CD4-positive, alpha-beta T cell treated with Interleukin-6 for 4 hours (primary cell): ENCODE results near the gene ARSK.

Experiments
- DNase-seq: peaks from one replicate; pipeline ENCODE4 v3.0.0-alpha.2; 2020; ENCODE audit warnings: mixed read lengths

Gene ARSK

DNA sequence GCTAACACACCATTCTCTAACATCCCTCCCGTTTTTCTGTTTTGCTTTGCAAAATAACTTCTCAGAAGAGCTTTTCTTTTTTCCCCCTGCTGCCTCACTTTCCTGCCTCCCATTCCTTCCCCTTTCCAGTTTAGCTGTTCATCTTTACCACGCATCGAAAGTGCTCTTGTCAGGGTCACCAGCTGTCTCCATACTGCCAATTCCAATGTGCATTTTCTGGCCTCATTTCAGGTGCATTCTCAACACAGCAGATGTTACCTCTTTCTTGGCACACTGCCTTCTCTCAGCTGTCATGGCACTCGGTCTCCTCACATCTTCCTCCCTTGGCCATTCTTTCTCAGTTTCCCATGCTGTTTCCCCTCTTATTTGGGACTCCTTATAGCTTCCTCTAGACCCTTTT is 9.5 kb downstream of the ARSK start:
- no peak for DNase-seq

DNA sequence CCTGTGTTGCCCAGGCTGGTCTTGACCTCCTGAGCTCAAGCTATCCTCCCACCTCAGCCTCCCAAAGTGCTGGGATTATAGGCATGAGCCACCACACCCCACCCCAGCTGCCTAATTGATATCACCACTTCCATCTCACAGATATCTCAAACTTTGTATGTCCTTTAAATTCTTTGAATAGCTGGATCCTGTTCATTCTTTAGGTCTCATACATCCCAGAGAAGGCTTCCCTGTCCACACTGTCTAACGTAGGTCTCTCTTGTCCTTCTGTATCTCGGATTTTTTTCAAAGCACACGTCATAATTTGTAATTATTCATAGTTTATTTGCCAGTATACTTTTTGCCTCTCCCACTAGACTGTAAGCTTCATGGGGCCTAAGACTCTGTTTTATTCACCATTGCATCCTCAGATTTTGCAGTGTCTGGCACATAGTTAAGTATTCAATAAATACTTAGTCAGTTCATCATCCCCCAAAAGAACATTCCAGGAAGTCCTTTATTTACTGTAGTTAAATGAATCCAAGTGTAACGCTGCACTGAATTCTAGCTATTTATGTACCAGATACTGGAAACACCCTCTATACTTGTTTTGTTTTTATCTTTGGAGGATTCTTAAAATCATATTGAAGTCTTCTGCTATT is 10.5 kb downstream of the ARSK start:
- no peak for DNase-seq

DNA sequence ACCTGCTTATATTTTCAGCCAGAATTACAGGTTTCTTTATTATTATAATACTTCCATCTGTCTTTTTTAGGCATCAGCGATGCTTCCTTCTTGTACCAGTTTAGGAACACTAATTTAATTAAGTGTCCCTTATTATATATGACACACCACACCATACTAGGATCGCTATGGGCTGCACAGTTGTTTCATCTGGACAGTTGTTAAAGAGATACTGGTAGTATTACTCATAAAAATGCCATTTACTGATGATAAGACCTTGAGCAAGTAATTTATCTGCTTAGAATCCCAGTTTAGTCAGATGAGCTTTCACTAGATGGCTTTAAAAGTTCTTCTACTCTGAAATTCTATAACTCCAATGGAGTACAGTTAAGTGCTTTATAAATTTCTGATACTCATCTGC is 17.1 kb downstream of the ARSK start:
- DNase-seq, result no peak

DNA sequence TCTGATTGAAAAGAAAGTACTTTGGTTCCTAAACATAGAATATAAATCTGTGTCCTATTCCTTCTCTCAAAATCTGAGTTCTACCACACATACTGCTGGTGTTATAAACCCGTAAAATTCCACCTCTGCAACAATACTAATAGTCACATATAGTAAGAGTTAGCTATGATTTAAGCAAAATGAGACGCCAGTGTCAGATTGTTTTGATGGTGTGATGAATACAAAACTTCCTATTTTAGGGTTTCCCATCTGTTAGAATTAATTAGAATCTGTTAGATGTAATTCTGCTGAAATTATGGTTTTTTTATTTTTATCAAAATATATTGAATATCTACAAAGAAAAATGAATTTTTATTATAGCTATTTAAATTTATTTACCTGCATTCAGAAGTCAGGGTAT is 26.7 kb downstream of the ARSK start:
- DNase-seq, result no peak

DNA sequence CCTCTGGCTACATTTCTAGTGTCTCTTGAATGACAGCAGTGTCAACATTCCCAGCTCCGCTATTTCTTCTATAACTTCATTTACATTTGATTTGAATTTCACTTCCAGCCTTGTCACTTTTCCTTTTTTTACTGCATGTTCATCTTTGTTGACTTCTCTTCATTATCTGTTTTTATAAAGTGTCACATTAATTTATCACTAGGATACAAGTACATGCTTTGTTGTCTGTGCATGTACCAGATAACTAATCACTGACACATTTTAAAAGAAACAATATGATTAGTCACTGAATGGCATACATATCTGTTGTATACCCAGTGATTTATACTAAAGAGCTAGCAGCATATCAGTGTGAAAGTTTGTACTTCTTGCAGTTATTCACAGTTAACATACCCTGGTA is 29.1 kb downstream of the ARSK start:
- DNase-seq, result no peak

DNA sequence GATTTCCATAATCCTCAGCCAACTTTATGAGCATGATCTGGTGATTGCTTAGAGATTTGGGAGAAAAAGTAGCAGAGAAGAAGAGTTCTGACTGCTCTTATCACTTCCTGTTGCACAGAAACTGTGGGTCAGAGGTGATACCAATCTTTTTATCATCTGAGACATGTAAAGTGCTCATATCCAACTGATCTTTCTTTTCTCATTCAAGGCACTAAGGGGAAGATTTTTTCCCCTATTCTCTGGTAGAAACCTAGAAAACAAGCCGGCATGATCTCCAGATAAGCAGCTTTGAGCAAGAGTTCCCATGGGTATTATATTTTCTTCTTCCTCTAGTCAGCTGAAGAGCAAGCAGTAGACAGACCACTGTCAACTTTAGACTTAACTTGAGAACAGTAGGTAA is 36.0 kb downstream of the ARSK start:
- no peak for DNase-seq

DNA sequence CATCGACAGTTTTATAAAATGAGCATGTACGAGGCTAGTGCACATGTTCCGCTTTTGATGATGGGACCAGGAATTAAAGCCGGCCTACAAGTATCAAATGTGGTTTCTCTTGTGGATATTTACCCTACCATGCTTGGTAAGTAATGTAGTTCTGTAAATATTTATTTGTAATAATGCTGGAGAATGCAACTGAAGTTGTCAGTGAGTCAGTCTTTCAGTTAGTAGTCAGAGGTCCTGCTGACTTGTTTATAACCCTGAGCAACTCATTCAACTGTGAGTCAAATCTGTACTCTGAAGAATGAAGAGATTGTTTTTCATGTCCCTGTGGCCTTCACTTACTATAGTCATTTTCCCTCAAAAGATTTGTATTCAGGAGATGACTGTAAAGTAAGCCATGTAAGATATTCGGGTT is 36.6 kb downstream of the ARSK start:
- no peak for DNase-seq

DNA sequence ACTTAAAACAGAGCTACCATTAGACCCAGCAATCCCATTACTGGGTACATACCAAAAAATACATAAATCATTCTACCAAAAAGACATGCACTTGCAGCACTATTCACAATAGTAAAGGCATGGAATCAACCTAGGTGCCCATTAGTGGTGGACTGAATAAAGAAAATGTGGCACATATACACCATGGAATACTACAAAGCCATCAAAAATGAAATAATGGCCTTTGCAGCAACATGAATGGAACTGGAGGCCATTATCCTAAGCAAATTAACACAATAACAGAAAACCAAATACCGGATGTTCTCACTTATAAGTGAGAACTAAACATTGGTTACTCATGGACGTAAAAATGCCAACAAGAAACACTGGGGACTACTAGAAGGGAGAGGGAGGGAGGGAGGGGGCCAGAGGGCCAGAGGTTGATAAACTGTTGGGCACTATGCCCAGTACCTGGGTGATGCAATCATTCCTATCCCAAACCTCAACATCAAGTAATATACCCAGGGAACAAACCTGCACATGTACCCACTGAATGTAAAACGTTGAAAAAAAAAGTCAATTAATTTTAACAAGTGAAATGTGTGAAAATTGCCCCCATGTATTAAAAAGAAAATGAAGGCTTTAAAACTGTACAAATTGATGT is 40.5 kb downstream of the ARSK start:
- DNase-seq, result no peak

DNA sequence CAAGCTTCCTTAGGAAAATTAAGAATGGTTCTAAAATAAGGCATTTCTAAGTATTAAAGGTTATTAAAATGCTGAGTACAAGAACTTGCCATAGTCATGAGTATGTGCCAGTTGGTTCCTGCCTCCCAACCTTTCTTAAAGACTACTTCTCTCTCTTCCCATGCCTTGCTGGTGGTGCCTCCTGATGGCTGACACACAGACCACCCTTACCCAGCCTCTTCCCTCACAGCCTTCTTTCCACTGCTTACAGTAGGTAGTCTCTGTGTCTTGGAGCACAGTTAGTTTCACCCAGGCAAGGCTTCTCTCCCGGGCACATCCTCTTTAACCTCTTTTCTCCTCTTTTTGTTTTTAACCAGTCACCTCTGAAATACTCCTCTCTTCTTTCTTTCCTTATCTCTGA is 44.4 kb downstream of the ARSK start:
- no peak for DNase-seq

DNA sequence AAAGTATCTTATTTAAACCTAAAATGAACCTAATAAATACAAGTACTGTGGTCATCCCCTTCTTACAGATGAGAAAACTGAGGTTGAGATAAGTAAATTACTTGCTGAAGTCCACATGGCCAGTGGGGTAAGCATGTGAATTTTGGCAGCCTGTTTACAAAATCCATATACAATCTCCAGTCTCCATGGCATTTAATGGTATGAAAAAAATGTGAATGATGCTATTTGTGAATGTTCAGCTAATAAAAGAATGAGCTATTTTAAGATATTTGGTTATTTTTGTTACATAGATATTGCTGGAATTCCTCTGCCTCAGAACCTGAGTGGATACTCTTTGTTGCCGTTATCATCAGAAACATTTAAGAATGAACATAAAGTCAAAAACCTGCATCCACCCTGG is 45.7 kb downstream of the ARSK start:
- DNase-seq, result no peak

DNA sequence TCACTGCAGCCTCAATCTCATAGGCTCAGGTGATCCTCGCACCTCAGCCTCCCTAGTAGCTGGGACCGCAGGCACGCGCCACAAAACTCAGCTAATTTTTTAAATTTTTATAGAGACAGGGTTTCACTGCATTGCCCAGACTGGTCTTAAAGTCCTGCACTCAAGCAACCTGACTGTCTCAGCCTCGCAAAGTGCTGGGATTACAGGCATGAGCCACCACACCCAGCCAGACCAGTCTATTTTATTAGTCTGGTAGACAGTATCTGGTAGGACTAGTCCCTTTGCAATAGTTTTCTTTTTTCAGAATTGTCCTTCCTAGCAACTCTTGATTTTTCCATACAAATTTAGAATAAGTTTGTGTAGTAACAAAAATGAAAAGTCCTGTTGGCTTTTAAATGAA is 50.9 kb downstream of the ARSK start:
- no peak for DNase-seq

DNA sequence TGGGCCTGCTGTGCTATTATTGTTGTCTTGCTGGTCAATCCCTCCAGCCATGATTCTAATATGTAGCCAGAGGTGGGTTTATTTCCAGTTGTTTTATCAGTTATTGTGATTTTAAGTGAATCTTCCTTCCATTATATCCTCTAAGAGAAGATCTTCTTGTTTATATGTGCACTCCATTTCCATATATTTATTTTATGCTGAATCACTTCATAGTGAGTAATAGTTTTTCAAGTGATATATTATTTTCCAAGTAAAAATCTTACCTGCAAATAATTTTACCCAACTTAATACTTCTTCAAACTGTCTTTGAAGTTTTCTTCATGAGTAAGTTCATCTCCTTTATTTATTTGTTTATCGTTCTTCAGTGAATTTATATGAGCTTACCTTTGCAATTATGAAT is 51.5 kb downstream of the ARSK start:
- no peak for DNase-seq

DNA sequence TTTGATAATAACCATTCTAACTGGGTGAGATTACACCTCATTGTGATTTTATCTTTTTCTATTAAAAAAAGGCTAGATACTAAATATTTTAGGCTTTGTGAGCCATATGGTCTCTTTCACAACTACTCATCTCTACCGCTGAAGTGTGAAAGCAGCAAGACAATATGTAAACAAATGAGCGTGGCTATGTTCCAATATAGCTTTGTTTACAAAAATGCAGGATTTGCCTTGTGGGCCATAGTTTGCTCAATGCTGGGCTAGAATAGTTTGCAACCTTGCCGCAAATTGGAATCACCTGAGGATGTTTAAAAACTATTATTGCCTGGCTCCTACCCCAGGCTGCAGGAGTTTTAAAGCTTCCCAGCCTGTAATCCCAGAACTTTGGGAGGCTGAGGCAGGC is 54.8 kb downstream of the ARSK start:
- DNase-seq, result no peak

DNA sequence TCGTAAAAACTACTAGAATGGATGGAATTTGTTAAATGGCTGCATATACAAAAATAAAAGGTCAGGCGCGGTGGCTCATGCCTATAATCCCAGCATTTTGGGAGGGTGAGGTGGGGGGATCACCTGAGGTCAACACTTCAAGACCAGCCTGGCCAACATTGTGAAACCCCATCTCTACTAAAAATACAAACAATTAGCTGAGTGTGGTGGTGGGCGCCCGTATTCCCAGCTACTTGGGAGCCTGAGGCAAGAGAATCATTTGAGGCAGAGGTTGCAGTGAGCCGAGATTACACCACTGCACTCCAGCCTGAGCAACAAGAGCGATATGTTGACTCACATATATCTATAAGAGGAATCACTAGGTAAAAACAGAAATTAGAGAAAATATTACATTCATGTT is 55.6 kb downstream of the ARSK start:
- DNase-seq, result no peak

DNA sequence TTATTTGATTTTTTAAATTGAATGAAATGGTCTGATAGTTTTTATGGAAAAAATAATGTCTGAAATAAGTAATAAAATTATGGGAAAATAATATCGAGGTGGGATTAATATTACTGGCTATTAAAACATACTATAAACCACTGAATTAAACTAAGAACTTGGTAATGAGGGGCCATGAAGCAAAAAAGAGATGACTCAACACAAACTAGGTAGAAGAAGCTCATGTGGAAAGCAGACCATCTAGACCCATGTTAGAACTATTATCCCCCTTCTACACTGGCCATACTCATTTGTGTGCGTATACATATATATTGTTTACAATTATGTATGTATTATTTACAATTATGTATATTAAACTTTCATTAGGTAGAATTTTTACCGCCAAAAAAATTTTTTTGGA is 56.5 kb downstream of the ARSK start:
- DNase-seq, result no peak

DNA sequence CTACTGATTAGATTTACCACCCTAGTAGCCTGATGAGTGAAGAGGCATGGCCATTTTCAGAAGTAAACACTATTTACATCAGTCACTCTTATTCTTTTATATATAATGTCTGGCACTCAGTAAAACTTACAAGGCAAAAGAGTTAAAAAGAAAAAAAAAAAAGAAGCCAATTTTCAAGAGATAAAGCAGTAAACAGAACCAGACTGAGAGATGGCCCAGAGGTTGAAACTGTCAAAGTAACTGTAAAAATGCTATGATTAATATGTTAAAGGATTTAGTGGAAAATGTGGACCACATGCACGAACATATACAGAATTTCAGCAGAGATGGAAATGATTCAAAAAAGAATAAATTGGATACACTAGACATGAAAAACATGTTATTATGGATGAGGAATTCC is 58.6 kb downstream of the ARSK start:
- no peak for DNase-seq

DNA sequence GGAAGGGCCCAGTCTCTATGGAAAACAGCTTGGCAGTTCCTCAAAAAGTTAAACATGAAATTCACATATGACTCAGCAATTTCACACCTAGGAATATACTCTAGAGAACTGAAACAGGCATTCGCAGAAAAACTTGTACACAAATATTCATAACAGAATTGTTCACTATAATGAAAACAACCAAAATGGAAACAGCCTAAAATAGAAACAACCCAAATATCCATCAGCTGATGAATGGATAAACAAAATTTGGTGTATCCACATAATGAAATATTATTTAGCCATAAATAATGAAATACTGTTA is 60.2 kb downstream of the ARSK start:
- no peak for DNase-seq

DNA sequence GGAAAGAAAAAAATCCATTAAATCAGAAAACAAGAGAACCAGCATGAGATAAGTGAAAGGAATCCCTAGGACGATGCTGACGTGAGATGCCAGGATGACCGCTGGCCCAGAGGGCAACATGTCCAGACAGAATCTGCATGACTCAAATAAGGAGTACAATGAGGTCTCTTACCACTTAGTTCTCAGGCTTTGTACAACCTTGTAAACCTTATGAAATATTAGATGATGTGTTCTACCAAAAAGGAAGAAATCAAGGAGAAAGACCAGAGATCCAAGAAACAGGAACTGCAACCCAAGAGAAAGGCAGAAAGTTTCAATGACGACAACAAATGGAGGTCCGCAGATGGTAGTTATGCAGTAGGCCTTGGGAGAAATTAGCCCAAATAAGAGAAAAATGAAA is 62.2 kb downstream of the ARSK start:
- DNase-seq, result no peak

DNA sequence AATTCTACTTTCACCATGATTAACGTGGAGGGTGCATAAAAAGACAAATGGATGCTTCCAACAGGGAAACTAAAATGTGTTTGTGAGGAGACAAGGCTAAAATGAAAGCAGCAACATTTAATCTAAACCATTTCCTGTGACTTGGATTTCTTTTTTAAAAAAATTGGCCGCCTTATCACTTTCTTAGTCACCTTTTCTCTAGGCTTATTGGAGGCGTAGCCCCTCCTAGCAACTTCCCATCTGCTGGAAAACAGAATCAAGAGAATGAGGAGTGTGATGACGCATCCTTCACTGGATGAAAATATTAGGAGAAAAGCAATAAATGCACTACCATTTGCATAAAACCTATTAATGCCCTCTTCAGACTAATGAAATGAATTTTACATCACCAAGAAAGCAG is 64.2 kb downstream of the ARSK start:
- no peak for DNase-seq

DNA sequence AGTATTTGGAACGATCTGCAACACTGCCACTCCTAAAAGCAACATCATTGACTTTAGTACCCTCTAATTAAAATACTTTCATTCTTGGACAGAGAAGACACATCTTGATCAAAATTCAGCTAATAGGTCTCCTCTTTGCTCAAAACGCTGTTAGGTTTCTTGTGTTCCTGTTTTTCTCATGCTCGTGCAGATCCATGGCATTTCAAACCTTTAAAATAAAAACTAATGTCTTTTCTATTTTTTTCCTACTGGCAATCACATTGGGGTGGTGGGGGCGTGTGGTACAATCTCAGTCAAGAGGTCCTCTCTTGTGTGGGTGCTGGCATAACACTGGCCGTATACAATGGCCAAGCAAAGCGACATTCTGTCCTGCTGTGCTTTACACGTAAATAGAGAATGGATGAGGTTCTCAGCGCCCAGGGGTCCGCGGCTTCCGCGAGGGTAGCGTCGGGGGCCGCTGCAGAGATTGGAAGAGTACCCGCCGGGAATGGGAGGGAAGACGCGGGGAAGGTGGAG is 64.7 kb downstream of the ARSK start:
- no peak for DNase-seq

DNA sequence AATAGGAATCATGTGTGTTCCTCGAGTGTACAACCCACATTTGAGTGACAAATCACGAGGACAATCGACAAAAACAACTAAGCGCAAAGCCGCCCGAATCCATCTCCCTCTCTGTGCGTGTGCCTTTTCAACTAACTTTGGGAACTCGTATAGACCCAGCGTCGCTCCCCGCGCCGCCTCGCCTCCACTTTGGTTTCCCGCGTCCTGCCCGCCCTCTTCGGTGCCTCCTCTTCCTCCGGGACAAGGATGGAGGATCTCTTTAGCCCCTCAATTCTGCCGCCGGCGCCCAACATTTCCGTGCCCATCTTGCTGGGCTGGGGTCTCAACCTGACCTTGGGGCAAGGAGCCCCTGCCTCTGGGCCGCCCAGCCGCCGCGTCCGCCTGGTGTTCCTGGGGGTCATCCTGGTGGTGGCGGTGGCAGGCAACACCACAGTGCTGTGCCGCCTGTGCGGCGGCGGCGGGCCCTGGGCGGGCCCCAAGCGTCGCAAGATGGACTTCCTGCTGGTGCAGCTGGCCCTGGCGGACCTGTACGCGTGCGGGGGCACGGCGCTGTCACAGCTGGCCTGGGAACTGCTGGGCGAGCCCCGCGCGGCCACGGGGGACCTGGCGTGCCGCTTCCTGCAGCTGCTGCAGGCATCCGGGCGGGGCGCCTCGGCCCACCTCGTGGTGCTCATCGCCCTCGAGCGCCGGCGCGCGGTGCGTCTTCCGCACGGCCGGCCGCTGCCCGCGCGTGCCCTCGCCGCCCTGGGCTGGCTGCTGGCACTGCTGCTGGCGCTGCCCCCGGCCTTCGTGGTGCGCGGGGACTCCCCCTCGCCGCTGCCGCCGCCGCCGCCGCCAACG is 65.3 kb downstream of the ARSK start, which contains the start of gene GPR150:
Gene GPR150 (plus strand): TSS at position 58 of the 840 bp plus-strand sequence. CDS start 189 bp downstream, at position 247.
- peak; percentile 73 for DNase-seq

DNA sequence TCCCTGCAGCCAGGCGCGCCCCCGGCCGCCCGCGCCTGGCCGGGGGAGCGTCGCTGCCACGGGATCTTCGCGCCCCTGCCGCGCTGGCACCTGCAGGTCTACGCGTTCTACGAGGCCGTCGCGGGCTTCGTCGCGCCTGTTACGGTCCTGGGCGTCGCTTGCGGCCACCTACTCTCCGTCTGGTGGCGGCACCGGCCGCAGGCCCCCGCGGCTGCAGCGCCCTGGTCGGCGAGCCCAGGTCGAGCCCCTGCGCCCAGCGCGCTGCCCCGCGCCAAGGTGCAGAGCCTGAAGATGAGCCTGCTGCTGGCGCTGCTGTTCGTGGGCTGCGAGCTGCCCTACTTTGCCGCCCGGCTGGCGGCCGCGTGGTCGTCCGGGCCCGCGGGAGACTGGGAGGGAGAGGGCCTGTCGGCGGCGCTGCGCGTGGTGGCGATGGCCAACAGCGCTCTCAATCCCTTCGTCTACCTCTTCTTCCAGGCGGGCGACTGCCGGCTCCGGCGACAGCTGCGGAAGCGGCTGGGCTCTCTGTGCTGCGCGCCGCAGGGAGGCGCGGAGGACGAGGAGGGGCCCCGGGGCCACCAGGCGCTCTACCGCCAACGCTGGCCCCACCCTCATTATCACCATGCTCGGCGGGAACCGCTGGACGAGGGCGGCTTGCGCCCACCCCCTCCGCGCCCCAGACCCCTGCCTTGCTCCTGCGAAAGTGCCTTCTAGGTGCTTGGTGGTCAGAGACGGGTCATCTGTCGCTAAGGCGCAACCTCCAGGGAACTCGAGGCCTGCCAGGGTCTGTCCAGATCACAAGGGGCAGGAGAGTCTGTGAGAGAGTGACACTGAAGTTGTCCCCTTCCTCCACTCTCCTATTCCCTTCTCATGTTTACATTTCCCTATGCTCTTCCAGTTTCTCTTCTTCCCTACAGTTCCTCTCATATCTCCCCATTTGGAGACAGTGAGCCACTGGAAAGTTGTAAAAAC is 66.3 kb downstream of the ARSK start:
- peak; percentile 60 for DNase-seq
